SH-SY5Y (cell line): ENCODE results near the gene AHNAK.

Experiments
- GATA2 ChIP-seq: IDR thresholded peaks from 2 replicates; pipeline ENCODE4 v1.6.1; 2011; ENCODE audit warnings: mild to moderate bottlenecking, low read depth, low read length
- GATA3 ChIP-seq: IDR thresholded peaks from 2 replicates; pipeline ENCODE4 v1.6.1; 2011; ENCODE audit warnings: low read depth, mild to moderate bottlenecking, low read length, moderate library complexity

DNA sequence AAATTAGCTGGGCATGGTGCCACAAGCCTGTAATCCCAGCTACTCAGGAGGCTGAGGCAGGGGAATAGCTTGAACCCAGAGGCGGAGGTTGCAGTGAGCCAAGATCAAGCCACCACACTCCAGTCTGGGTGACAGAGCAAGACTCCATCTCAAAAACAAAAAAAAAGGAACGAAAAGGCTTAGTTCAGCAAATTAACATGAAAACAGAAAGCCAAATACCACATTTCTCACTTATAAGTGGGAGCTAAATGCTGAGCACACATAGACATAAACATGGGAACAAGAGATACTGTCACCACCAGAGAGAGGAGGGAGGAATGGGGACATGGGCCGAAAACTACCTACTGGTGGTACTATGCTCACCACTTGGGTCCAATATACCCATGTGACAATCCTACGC lies 89.1 kb downstream of the AHNAK start:
- TF ChIP-seq GATA3 = no peak
- TF ChIP-seq GATA2 = no peak
